Endometrium (tissue), 2 donors: Measurements from ENCODE around the gene SNN.

ENCODE experiments used
- FAIRE-seq: peaks from 2 replicates; lab custom pipeline; 2012; peaks lifted over from hg19 to GRCh38; lab: Jason Lieb, UNC
- donor health status: control.
- donor health status: control.

Gene SNN

GRCh38 chr16:11667824-11668622, at the start of gene SNN:
SNN (plus strand) TSS chr16:11668455; CDS start chr16:11676060, 7,605 bp downstream.
- no peak for FAIRE-seq

GRCh38 chr16:11619327-11619851, 48.9 kb upstream of the SNN start:
- FAIRE-seq = no peak

DNA sequence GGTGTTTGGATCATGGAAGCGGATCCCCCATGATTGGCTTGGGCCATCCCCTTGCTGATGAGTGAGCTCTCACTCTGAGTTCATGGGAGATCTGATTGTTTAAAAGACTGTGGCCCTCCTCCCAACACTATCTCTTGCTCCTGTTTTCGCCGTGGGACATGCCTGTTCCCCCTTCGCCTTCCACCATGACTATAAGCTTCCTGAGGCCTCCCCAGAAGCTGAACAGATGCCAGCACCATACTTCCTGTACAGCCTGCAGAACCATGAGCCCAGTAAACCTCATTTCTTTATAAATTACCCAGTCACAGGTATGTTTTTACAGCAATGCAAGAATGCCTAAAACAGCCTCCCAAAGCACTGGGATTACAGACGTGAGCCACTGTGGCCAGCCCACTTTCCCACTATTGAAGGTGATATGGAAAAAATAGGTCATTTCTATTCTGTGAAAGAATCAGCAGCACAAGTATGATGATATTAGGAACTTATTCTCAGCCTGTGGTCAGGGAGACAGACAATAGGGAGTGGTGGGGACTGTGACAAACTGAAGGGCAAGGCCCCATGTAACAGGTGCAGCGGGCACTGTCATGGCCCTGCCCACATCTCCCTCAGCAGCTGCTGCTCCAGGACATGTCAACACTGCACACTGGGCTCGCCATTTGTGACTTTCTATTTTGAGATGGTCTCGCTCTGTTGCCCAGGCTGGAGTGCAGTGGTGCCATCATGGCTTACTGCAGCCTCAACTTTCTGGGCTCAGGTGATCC, 47.8 kb upstream of the SNN start:
- FAIRE-seq = no peak

DNA sequence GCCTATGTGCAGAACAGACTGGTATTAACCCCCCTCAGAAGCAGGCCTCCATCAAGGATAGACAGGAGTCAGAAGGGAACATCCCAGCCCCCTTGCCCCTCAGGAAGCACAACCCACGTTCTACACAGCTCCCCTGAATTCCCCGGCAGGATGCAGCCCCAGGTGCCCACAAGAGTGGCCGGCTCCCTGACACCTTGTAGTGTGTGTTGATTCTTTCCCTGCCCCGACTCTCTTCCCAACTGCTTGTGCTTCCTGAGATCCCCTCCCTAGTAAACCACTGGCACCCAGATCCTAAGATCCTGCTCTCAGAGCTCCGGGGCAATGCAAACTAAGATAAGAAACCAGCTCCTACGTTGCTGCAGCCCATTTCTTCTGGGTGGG, 46.7 kb upstream of the SNN start:
- no peak for FAIRE-seq

DNA sequence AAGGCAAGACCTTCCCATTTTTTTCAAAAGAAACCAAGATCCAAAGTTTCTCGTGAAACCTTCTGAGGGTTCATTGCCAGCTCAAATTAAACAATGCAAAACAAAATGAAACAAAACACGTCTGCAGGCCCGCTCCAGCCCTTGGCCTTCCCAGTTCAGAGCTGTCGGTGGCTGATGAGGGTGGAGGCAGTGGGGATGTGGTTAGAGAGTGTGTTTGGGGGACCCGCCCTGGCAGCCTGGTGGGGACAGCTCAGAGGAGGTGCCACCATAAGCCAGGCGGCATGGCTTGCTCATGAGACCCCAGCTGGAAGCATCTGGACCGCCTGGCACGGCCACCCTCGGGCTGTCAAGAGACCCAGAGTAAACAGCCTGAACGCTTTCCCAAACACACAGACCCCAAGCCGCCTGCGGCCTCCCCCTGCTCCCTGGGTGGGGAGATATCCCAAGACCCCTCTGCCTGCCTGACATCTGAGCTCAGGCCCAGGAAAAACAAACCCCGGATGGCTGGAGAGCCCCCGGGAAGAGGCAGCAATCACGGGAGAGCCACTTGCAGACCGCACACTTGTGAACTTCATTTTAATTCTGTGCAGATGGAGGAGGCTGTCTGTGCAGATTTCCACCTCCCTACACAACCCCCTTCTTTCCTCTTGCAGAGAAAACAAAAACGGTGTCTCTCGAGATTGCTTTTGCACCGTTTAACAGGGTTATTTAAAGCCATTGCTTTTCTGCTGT, 46.2 kb upstream of the SNN start:
- no peak for FAIRE-seq

- FAIRE-seq = no peak
Observed at GRCh38 chr16:11624205-11624604, 44.0 kb upstream of the SNN start.

GRCh38 chr16:11624636-11625607, 43.3 kb upstream of the SNN start:
- no peak for FAIRE-seq

- no peak for FAIRE-seq
Observed at GRCh38 chr16:11625769-11626168, 42.5 kb upstream of the SNN start.

- no peak for FAIRE-seq
Observed at GRCh38 chr16:11626657-11627291, 41.5 kb upstream of the SNN start.

GRCh38 chr16:11627292-11627663, 41.0 kb upstream of the SNN start:
- FAIRE-seq = no peak

DNA sequence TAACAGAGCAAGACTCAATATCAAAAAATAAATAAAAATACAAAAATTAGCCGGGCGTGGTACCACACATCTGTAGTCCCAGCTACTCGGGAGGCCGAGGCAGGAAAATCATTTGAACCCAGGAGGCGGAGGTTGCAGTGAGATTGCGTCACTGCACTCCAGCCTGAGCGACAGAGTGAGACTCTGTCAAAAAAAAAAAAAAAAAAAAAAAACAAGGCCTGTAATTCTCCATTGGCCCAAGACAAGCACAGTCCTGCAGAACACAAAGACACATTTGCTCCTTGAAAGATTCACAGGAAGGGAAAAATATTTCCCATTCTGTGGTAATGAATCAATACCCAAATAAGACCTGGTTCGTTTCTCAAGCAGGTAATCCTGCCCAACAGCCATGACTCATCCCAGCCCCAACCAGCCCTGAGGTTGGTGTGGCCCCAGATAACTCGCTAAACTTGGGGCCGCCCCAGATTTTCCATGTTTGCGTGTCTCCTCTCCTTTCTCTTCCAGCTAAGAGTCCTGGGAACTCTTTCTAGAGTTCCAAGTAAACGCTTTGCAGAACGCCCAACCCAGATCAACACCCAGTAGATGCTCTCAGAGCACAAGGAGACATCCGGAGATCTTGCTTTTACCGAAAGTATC, 40.3 kb upstream of the SNN start:
- no peak for FAIRE-seq

- no peak for FAIRE-seq
Observed at GRCh38 chr16:11629071-11630030, 38.9 kb upstream of the SNN start.

DNA sequence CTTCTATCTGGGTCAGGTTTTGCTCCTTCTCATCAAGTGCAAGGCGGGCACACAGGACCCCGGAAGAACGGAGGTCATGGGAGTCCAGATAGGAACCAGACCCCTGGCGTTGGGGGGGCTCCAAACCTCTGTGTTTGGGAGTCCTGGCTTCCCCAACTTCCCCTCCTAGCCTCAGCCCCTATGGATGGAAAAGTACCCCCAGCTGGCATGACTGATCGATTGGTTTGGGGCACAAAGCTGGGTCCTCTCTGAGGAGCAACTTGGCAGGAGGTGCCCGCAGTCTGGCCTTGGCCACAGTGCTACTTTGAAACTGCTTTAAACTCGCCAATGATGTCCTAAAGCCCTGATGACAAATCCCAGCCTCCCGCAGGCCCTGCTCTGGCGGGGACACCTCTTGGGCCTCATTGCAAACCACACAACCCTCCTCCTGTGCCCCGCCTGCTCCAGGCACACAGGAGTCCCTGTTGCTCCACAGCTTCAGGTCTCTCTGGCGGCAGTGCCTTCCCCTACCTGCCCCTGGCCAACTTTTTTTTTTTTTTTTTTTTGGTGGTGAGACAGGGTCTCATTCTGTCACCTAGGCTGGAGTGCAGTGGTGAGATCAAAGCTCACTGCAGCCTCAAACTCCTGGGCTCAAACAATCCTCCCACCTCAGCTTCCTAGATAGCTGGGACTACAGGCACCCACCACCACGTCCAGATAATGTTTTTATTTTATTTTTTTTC, 38.0 kb upstream of the SNN start:
- no peak for FAIRE-seq

DNA sequence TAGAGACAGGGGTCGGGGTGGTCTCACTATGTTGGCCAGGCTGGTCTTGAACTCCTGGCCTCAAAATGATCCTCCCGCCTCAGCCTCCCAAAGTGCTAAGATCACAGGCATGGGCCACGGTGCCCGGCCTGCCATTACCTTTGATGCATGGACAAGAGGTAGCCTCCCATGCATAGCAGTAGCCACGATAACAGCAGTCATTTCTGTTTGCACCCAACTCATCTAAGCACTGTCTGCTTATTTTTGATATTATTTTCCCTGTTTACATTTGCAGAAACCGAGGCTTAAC, 37.5 kb upstream of the SNN start:
- FAIRE-seq = no peak

DNA sequence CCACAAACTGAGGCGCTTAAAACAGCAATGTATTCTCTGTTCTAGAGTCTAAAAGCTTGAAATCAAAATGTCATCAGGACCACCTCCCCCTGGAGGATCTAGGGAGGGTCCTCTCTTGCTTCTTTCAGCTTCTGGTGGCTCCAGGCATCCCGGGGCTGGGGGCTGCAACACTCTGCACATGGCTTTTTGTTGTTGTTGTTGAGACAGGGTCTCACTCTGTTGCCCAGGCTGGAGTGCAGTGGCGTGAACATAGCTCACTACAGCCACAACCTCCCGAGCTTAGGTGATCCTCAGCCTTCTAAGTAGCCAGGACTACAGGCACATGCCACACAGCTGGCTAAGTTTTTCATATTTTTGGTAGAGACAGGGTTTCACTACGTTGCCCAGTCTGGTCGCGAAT, 37.0 kb upstream of the SNN start:
- no peak for FAIRE-seq

DNA sequence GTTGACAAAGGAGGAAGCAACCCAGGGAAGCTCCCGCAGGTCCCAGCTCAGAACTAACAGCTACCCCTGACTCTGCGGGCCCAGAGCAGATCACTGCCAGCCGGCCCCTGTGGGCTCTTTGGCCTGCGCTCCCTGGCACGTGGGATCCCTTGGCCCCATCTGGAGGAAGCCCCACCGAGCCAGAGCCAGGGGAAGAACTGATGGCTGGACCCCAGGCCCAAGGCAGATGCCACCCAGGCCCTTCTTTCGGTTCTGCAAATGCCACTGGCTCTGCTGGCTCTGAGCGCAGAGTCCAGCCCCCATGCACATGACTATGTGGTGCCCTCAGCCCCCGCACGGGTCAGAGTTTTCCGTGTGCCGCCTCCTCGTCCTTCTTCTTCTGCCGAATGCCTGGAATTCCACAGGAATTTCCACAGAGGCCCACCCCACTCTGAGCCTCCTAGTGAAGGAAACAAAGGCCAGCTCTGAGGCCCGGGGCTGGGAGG, 35.8 kb upstream of the SNN start:
- no peak for FAIRE-seq

GRCh38 chr16:11633113-11633512, 35.1 kb upstream of the SNN start:
- FAIRE-seq = no peak

DNA sequence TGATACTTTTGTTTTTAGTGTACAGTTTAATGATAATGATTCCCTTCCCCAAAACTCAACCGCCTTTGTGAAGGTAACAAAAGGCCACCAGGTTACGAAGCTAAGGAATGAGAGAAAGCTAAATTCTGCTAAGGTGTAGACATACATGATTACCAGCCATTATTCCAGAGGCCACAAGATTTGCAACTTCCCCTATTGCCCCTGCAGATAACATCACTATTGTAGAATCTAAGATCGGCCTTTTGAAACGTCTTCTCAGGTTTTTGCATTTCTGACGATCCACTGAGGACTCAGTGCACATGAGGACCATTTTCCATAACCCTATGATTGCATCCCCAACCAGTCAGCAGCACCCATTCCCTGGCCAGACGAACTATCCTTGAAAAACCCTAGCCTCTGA, 33.9 kb upstream of the SNN start:
- no peak for FAIRE-seq
